Transverse colon (tissue), 4 donors: ENCODE measurements around the gene TTN.

ENCODE experiments used
- POLR2AphosphoS5 ChIP-seq, 3 donors: sonication (generic); formaldehyde crosslinking; IDR thresholded peaks; one replicate each; pipeline ENCODE4 v1.6.1; 2016; ENCODE audit warnings: antibody characterized with exemption in 3 of 3
- TF ChIP-seq, protein P1 (sequence below), 5 experiments: fragments of 200-600 bp in 3 of 5; fragments of 450-650 bp in 2 of 5; sonication (generic) in 3 of 5; IDR thresholded peaks; 1 replicate in 2 of 5; 2 replicates in 3 of 5; pipeline ENCODE4 v1.5.1; 2016 to 2017; ENCODE audit warnings: antibody characterized with exemption in 5 of 5, inconsistent platforms in 3 of 5, mild to moderate bottlenecking in 2 of 5, moderate library complexity in 1 of 5

DNA sequence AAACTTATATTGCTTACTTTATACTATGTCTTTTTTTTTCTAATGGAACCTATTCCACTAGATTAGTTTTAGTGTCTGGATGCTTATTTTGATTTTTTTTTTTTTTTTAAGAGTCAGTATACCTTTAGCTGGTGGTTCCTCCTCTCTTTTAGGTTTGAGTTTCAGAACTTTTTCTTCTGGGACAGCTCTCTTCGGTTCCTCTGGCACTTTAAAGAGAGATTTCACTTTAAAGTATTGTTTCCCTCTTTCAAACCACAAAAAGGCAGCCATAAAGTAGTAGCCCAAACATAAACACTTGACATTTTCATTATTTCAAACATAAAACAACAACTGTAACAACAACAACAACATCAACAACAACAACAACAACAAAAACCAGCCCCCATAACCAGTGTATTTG is 123.3 kb downstream of the TTN start:
- no peak for TF ChIP-seq POLR2AphosphoS5 (IDR thresholded peaks at IDR 0.05)
- TF ChIP-seq, protein P1, sequence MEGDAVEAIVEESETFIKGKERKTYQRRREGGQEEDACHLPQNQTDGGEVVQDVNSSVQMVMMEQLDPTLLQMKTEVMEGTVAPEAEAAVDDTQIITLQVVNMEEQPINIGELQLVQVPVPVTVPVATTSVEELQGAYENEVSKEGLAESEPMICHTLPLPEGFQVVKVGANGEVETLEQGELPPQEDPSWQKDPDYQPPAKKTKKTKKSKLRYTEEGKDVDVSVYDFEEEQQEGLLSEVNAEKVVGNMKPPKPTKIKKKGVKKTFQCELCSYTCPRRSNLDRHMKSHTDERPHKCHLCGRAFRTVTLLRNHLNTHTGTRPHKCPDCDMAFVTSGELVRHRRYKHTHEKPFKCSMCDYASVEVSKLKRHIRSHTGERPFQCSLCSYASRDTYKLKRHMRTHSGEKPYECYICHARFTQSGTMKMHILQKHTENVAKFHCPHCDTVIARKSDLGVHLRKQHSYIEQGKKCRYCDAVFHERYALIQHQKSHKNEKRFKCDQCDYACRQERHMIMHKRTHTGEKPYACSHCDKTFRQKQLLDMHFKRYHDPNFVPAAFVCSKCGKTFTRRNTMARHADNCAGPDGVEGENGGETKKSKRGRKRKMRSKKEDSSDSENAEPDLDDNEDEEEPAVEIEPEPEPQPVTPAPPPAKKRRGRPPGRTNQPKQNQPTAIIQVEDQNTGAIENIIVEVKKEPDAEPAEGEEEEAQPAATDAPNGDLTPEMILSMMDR (IDR thresholded peaks at IDR 0.05), result no peak
